PC-9 (cell line): ENCODE data around the gene SEMA4C. TPM values are rescaled to one million over a fixed set of nuclear protein-coding genes. Genes with fewer than 3 reads are reported as not detected.

ENCODE experiments used
- BruUV-seq: library from RNA; stranded (reverse); fragments of 400-500 nt; replicated peaks from 2 replicates; lab custom pipeline; 2021; lab: Mats Ljungman, UMichigan
- CTCF ChIA-PET: fragments of 300-600 bp; sonication (Branson Sonifier 250); formaldehyde crosslinking; loops from one replicate; lab custom pipeline; 2022; ENCODE audit warnings: antibody characterized with exemption; lab: Charles Lee
- POLR2A ChIA-PET: fragments of 300-600 bp; sonication (Branson Sonifier 250); formaldehyde crosslinking; loops from one replicate; lab custom pipeline; 2022; ENCODE audit warnings: antibody characterized with exemption; ENCODE audit not compliant: unreplicated experiment; lab: Charles Lee
- DNase-seq, 2 experiments: peaks; one replicate each; pipeline versions ENCODE4 v3.0.0 to v3.0.0-alpha.2; 2015 to 2022; ENCODE audit warnings: mixed read lengths in 1 of 2
- H2AFZ ChIP-seq: fragments of 200-600 bp; sonication (generic); 2 replicates; pipeline ENCODE4 v1.8.1; 2017; ENCODE audit warnings: antibody characterized with exemption
- H3F3A ChIP-seq: fragments of 200-600 bp; sonication (generic); 2 replicates; pipeline ENCODE4 v1.8.1; 2017; ENCODE audit warnings: antibody characterized with exemption, mild to moderate bottlenecking, low read depth; ENCODE audit not compliant: insufficient read depth
- H3K27ac ChIP-seq: fragments of 200-600 bp; sonication (generic); 2 replicates; pipeline ENCODE4 v1.6.1; 2016; ENCODE audit warnings: mixed run types
- H3K27me3 ChIP-seq: fragments of 200-600 bp; sonication (generic); 2 replicates; pipeline ENCODE4 v1.6.1; 2016; ENCODE audit warnings: low read depth, mixed run types; ENCODE audit not compliant: insufficient read depth
- H3K36me3 ChIP-seq: fragments of 200-600 bp; sonication (generic); 2 replicates; pipeline ENCODE4 v1.6.1; 2016; ENCODE audit warnings: low read depth, mixed run types
- H3K4me1 ChIP-seq: fragments of 200-600 bp; sonication (generic); replicated peaks from 2 replicates; pipeline ENCODE4 v1.6.1; 2016; ENCODE audit warnings: mixed run types; ENCODE audit not compliant: insufficient read depth
- H3K4me2 ChIP-seq: fragments of 200-600 bp; sonication (generic); 2 replicates; pipeline ENCODE4 v1.6.1; 2017; ENCODE audit warnings: mixed run types
- H3K4me3 ChIP-seq: fragments of 200-600 bp; sonication (generic); 2 replicates; pipeline ENCODE4 v1.6.1; 2016; ENCODE audit warnings: mixed run types
- H3K79me2 ChIP-seq: fragments of 200-600 bp; sonication (generic); 2 replicates; pipeline ENCODE4 v1.6.1; 2017; ENCODE audit warnings: low read depth, mixed run types
- H3K9me2 ChIP-seq: fragments of 200-600 bp; sonication (generic); 2 replicates; pipeline ENCODE4 v1.8.1; 2017; ENCODE audit warnings: mild to moderate bottlenecking; ENCODE audit not compliant: insufficient read depth
- H3K9me3 ChIP-seq: fragments of 200-600 bp; sonication (generic); 2 replicates; pipeline ENCODE4 v1.8.1; 2016; ENCODE audit warnings: low read depth; ENCODE audit not compliant: insufficient read depth
- H4K20me1 ChIP-seq: fragments of 200-600 bp; sonication (generic); 2 replicates; pipeline ENCODE4 v1.8.1; 2017; ENCODE audit not compliant: insufficient read depth
- CTCF ChIP-seq: fragments of 200-600 bp; sonication (generic); conservative IDR thresholded peaks from 2 replicates; pipeline ENCODE4 v1.6.1; 2017; ENCODE audit warnings: mixed run types, antibody characterized with exemption, mild to moderate bottlenecking, moderate library complexity
- EZH2 ChIP-seq: fragments of 200-600 bp; sonication (generic); IDR thresholded peaks from 2 replicates; pipeline ENCODE4 v1.8.0; 2017; ENCODE audit warnings: antibody characterized with exemption, low read depth
- intact Hi-C: fragments of 100-400 bp; cut with micrococcal nuclease; formaldehyde crosslinking; loops from one replicate; pipeline ENCODE4 v1.10.0; 2022; ENCODE audit not compliant: unreplicated experiment
- total RNA-seq: library from RNA; stranded (reverse); gene quantifications from 2 replicates; pipeline ENCODE4 v1.2.3, GENCODE V29; 2021

SEMA4C gene
- total RNA-seq, 1 experiment from 2014 or later = 52.8 TPM

- Histone ChIP-seq H3K79me2 (peaks cover 20% of the 10 kb centered on the region; the same call in 1 of the 2 replicates), H3K27me3 (no peaks in the 10 kb centered on the region), H3K4me3 (no peak overlapping the region), H3K27ac (no peak overlapping the region), H3K4me2 (no peak overlapping the region), H3K9me2 (no peaks in the 10 kb centered on the region), H3K36me3 (no peaks in the 10 kb centered on the region), H3F3A (no peaks in the 10 kb centered on the region; the same call in 1 of the 2 replicates), H2AFZ (no peak overlapping the region), H3K4me1 (peaks cover 10% of the 10 kb centered on the region), H4K20me1 (no peaks in the 10 kb centered on the region), H3K9me3 (no peaks in the 10 kb centered on the region)
- TF ChIP-seq EZH2 (no peak), CTCF (no peak)
- DNase-seq = no peak
- ChIA-PET POLR2A (no interaction called here), CTCF (no interaction called here)
- intact Hi-C loops = no loop called here
- no TSS peak for BruUV-seq
Observed at GRCh38 chr2:96852667-96853066, 17.2 kb downstream of the SEMA4C start.

GRCh38 chr2:96848264-96848663, 21.6 kb downstream of the SEMA4C start:
- no peaks in the 10 kb centered on the region; the same call in 1 of the 2 replicates for H3F3A ChIP-seq
- no peak overlapping the region for H3K4me2 ChIP-seq
- intact Hi-C loops = no loop called here
- H3K36me3 ChIP-seq = no peaks in the 10 kb centered on the region
- no peaks in the 10 kb centered on the region for H3K27me3 ChIP-seq
- ChIA-PET POLR2A (no interaction called here), CTCF (no interaction called here)
- no peak overlapping the region for H3K4me3 ChIP-seq
- H2AFZ ChIP-seq = no peak overlapping the region
- no peaks in the 10 kb centered on the region for H3K4me1 ChIP-seq
- no peaks in the 10 kb centered on the region for H4K20me1 ChIP-seq
- H3K9me2 ChIP-seq = no peaks in the 10 kb centered on the region
- H3K9me3 ChIP-seq = no peaks in the 10 kb centered on the region
- no peak overlapping the region for H3K27ac ChIP-seq
- no peaks in the 10 kb centered on the region for H3K79me2 ChIP-seq
- TF ChIP-seq CTCF = no peak
- TF ChIP-seq EZH2 = no peak
- no TSS peak for BruUV-seq
- no peak for DNase-seq

- Histone ChIP-seq H3K27me3 (no peaks in the 10 kb centered on the region), H3K9me3 (no peaks in the 10 kb centered on the region), H3K27ac (no peak overlapping the region), H3K9me2 (no peaks in the 10 kb centered on the region), H3K36me3 (no peaks in the 10 kb centered on the region), H3K4me3 (no peak overlapping the region), H3K79me2 (no peaks in the 10 kb centered on the region), H3K4me2 (no peak overlapping the region), H2AFZ (no peak overlapping the region), H3K4me1 (no peaks in the 10 kb centered on the region), H3F3A (no peaks in the 10 kb centered on the region; the same call in 1 of the 2 replicates), H4K20me1 (no peaks in the 10 kb centered on the region)
- ChIA-PET CTCF (no interaction called here), POLR2A (interaction anchor here (0.7 kb wide), 2 partner anchors 513 to 836 kb away, joined by 3 to 4 read pairs; no protein-coding TSS in a partner anchor)
- TF ChIP-seq EZH2 = no peak
- no peak for TF ChIP-seq CTCF
- no TSS peak for BruUV-seq
- intact Hi-C loops = no loop called here
- no peak for DNase-seq
Observed at GRCh38 chr2:96847586-96847985, 22.3 kb downstream of the SEMA4C start.
